Testis (tissue), 2 donors: ENCODE results near the gene WFIKKN2.

Source experiments
- CTCF ChIP-seq, 3 experiments: fragments of 450-650 bp in 2 of 3; fragments of 200-600 bp in 1 of 3; sonication (generic) in 1 of 3; IDR thresholded peaks; one replicate each; pipeline ENCODE4 v1.5.1; 2016 to 2019; ENCODE audit warnings: antibody characterized with exemption in 3 of 3, mild to moderate bottlenecking in 2 of 3, moderate library complexity in 1 of 3
- POLR2A ChIP-seq: fragments of 450-650 bp; IDR thresholded peaks from one replicate; pipeline ENCODE4 v1.6.1; 2017; ENCODE audit warnings: antibody characterized with exemption, mild to moderate bottlenecking, moderate library complexity

GRCh38 chr17:50856431-50856830, 21.0 kb downstream of the WFIKKN2 start:
- no peak for TF ChIP-seq POLR2A
- no peak for TF ChIP-seq CTCF (IDR thresholded peaks at IDR 0.05)
